ENCODE data around the gene PARVA.

GRCh38 chr11:12417691-12418611 is 40.6 kb downstream of the PARVA start:
- TF ChIP-seq POLR2A (IDR thresholded peaks at IDR 0.05; ENCODE audit: low read depth, low read length) (no peak), POLR2AphosphoS5 (IDR thresholded peaks at IDR 0.05; ENCODE audit: low read depth, low read length) (no peak), TAF1 (IDR thresholded peaks at IDR 0.05; ENCODE audit: low read depth, low read length) (no peak), POU2F2 (IDR thresholded peaks at IDR 0.05; ENCODE audit: low read depth, low read length) (no peak), PAX5 (IDR thresholded peaks at IDR 0.05; ENCODE audit: insufficient read depth, low read length, severe bottlenecking) (no peak)

Data from GM12891 (cell line).